AG04450 (cell line): Measurements from ENCODE around the gene MYL12A. TPM values are rescaled to one million over a fixed set of nuclear protein-coding genes. Genes with fewer than 3 reads are reported as not detected.

ENCODE experiments used
- CTCF ChIA-PET: fragments of 300-600, 350-600 bp; formaldehyde crosslinking; extraction: SDS; loops from one replicate; lab custom pipeline; 2022; ENCODE audit warnings: antibody characterized with exemption, inconsistent platforms; lab: Charles Lee
- POLR2A ChIA-PET: fragments of 350-600 bp; formaldehyde crosslinking; extraction: SDS; loops from one replicate; lab custom pipeline; 2021; ENCODE audit warnings: antibody characterized with exemption, inconsistent platforms; lab: Yijun Ruan, JAX
- DNase-seq: peaks from one replicate; pipeline ENCODE4 v3.0.0-alpha.2; 2011; ENCODE audit warnings: low read depth, low spot score
- H3K27ac ChIP-seq: one replicate; pipeline ENCODE4 v1.5.1; 2012; ENCODE audit warnings: low read depth, low read length, control low read depth
- H3K27me3 ChIP-seq: one replicate; pipeline ENCODE4 v1.6.0; 2012; ENCODE audit warnings: low read length; ENCODE audit not compliant: control insufficient read depth, insufficient read depth
- H3K4me3 ChIP-seq: 2 replicates; pipeline ENCODE4 v1.5.1; 2011; ENCODE audit warnings: mild to moderate bottlenecking, low read depth, low read length, control low read depth
- H3K9me3 ChIP-seq: 2 replicates; pipeline ENCODE4 v1.5.1; 2012; ENCODE audit warnings: low read length; ENCODE audit not compliant: control insufficient read depth, insufficient read depth
- CTCF ChIP-seq: IDR thresholded peaks from 2 replicates; pipeline ENCODE4 v1.5.1; 2011; ENCODE audit warnings: low read depth, low read length, control low read depth, inconsistent platforms
- polyA plus RNA-seq: library from polyadenylated mRNA; depleted of rRNA; stranded (reverse); fragments of >200 nt; gene quantifications from 2 replicates; pipeline ENCODE4 v1.2.3, GENCODE V29; 2011

MYL12A gene
- polyA plus RNA-seq, 1 experiment, result 751 TPM

DNA sequence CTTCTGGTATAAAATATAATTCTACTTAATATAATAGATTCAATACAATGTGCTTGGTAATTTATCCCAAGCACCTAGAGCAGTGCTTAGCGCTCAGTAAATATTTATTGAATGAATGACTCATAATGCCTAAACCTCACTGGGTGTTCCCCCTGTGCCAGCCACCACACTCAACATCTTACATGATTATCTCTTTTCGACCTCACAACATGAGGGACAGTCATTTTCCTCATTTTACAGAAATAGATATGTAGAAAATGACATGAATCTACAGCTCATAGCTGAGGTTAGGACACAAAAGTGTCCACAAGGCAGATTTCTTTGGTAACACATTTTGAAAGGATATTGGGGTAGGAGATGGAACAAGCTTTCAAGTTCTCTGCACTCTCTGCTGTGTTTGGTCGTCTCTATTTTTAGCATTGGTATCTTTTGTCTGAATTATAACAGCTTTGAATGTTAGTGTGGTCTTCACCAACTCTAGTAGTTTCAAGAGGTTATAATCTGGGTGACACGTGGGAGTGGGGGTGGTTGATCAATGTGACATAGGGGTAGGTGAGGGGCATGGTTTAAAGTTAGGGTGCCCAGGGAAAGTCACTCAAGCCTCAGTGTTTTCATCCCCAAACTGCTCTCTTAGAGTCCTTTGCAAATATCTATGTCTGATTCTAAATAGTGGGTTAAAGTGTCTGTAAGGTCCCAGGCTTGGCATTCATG lies 37.6 kb upstream of the MYL12A start:
- CTCF ChIA-PET, result no interaction called here
- no peak overlapping the region for H3K4me3 ChIP-seq
- no peak for TF ChIP-seq CTCF
- no peak overlapping the region for H3K27ac ChIP-seq
- POLR2A ChIA-PET, result no interaction called here
- DNase-seq, result no peak
- H3K9me3 ChIP-seq, result no peaks in the 10 kb centered on the region; the same call in 1 of the 2 replicates
- H3K27me3 ChIP-seq, result no peaks in the 10 kb centered on the region

GRCh38 chr18:3211236-3211992 lies 36.2 kb upstream of the MYL12A start:
- no peak overlapping the region for H3K4me3 ChIP-seq
- no peak overlapping the region for H3K27ac ChIP-seq
- ChIA-PET POLR2A (interaction anchor here (0.9 kb wide), 1 partner anchor 9 kb away, joined by 3 read pairs; the partner anchor contains the start of gene MYOM1), CTCF (interaction anchor here (1.8 kb wide), 1 partner anchor 82 kb away, joined by 4 read pairs; no protein-coding TSS in a partner anchor)
- no peaks in the 10 kb centered on the region for H3K27me3 ChIP-seq
- H3K9me3 ChIP-seq, result no peaks in the 10 kb centered on the region; the same call in 1 of the 2 replicates
- TF ChIP-seq CTCF, result no peak
- no peak for DNase-seq

DNA sequence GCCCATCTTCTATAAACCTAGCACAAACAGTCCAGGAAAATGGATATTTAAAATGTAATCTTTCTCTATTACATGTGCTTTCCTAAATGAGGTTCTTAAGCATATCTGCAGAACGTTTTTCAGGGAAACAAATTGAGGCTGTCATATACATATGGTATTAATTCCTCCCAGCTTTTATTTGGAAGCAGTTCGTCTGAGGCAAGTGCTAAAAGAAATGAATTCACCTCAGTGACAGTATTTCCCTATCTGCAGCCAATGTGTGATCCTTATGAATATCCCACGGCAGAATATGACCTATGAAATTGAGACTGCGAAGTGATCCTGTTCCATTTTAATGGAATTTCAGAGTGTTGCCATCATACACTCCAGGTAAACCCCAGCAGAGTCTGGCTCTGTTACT lies 34.9 kb upstream of the MYL12A start:
- H3K4me3 ChIP-seq, result no peak overlapping the region
- CTCF ChIA-PET, result interaction anchor here (1.8 kb wide), 1 partner anchor 83 kb away, joined by 4 read pairs; no protein-coding TSS in a partner anchor
- DNase-seq, result no peak
- H3K27me3 ChIP-seq, result no peaks in the 10 kb centered on the region
- H3K27ac ChIP-seq, result no peak overlapping the region
- no peak for TF ChIP-seq CTCF
- H3K9me3 ChIP-seq, result no peaks in the 10 kb centered on the region; the same call in 1 of the 2 replicates
- POLR2A ChIA-PET, result no interaction called here

GRCh38 chr18:3213300-3214059 lies 34.1 kb upstream of the MYL12A start:
- TF ChIP-seq CTCF, result no peak
- ChIA-PET POLR2A (no interaction called here), CTCF (interaction anchor here (1.8 kb wide), 1 partner anchor 84 kb away, joined by 4 read pairs; no protein-coding TSS in a partner anchor)
- H3K27me3 ChIP-seq, result no peaks in the 10 kb centered on the region
- H3K9me3 ChIP-seq, result no peaks in the 10 kb centered on the region; the same call in 1 of the 2 replicates
- no peak overlapping the region for H3K4me3 ChIP-seq
- no peak for DNase-seq
- no peak overlapping the region for H3K27ac ChIP-seq
